HFFc6 (cell line): ENCODE measurements around the gene ATF5. TPM values are rescaled to one million over a fixed set of nuclear protein-coding genes. Genes with fewer than 3 reads are reported as not detected.

Experiments
- DNase-seq: peaks from one replicate; pipeline ENCODE4 v3.0.0-alpha.2; 2018
- H3K27ac Mint-ChIP-seq: 2 replicates; pipeline ENCODE4 v1.8.0; 2020; ENCODE audit warnings: mild to moderate bottlenecking, mixed read lengths
- H3K27me3 Mint-ChIP-seq: 2 replicates; pipeline ENCODE4 v1.8.0; 2021; ENCODE audit warnings: mild to moderate bottlenecking, moderate library complexity, mixed read lengths; ENCODE audit not compliant: insufficient read depth
- H3K36me3 Mint-ChIP-seq: 2 replicates; pipeline ENCODE4 v1.8.0; 2021; ENCODE audit warnings: low read depth, mixed read lengths
- H3K4me1 Mint-ChIP-seq: 2 replicates; pipeline ENCODE4 v1.8.0; 2020; ENCODE audit warnings: low read depth, mixed read lengths
- H3K4me3 Mint-ChIP-seq: 2 replicates; pipeline ENCODE4 v1.8.0; 2020; ENCODE audit warnings: mild to moderate bottlenecking, moderate library complexity, mixed read lengths
- H3K9me3 Mint-ChIP-seq: 2 replicates; pipeline ENCODE4 v1.8.0; 2020; ENCODE audit warnings: mild to moderate bottlenecking, mixed read lengths
- CTCF ChIP-seq: fragments of 200-600 bp; sonication (generic); IDR thresholded peaks from 2 replicates; pipeline ENCODE4 v1.5.0; 2021; ENCODE audit warnings: antibody characterized with exemption, mild to moderate bottlenecking
- total RNA-seq, 6 experiments: library from RNA; stranded (reverse); fragmentation: NEBNext Ultra II Directional; extraction: Animal tissue kit (Norgen Biotek cat#: 25700); gene quantifications; 2 replicates in 1 of 6; 3 replicates in 5 of 6; pipeline ENCODE4 v1.2.3, GENCODE V29; 2021

Gene ATF5
- total RNA-seq, 6 experiments from 2014 or later: 38.2 to 44.4 (median 41.2) TPM

GRCh38 chr19:49887665-49888509, 41.1 kb upstream of the ATF5 start:
- TF ChIP-seq CTCF: no peak
- Mint-ChIP-seq H3K27me3 (peaks cover 7% of the 10 kb centered on the region), H3K27ac (no peak overlapping the region), H3K36me3 (peaks cover 7% of the 10 kb centered on the region; the same call in 1 of the 2 replicates), H3K4me1 (no peaks in the 10 kb centered on the region), H3K4me3 (no peak overlapping the region), H3K9me3 (no peaks in the 10 kb centered on the region)
- DNase-seq: no peak

- TF ChIP-seq CTCF: no peak
- Mint-ChIP-seq H3K27ac (no peak overlapping the region), H3K4me3 (no peak overlapping the region), H3K36me3 (peaks cover 1% of the 10 kb centered on the region; the same call in 1 of the 2 replicates), H3K4me1 (no peaks in the 10 kb centered on the region), H3K9me3 (no peaks in the 10 kb centered on the region), H3K27me3 (peaks cover 7% of the 10 kb centered on the region)
- no peak for DNase-seq
Observed at GRCh38 chr19:49888510-49888824, 40.5 kb upstream of the ATF5 start.

- Mint-ChIP-seq H3K9me3 (no peaks in the 10 kb centered on the region), H3K36me3 (no peaks in the 10 kb centered on the region; the same call in 1 of the 2 replicates), H3K4me1 (no peaks in the 10 kb centered on the region), H3K27ac (no peak overlapping the region), H3K27me3 (peaks cover 7% of the 10 kb centered on the region), H3K4me3 (no peak overlapping the region)
- DNase-seq: no peak
- no peak for TF ChIP-seq CTCF
Observed at GRCh38 chr19:49889038-49889686, 39.8 kb upstream of the ATF5 start.

- H3K36me3 Mint-ChIP-seq: no peaks in the 10 kb centered on the region; the same call in 1 of the 2 replicates
- H3K27me3 Mint-ChIP-seq: peaks cover 7% of the 10 kb centered on the region
- no peak overlapping the region for H3K27ac Mint-ChIP-seq
- H3K9me3 Mint-ChIP-seq: no peaks in the 10 kb centered on the region
- no peak overlapping the region for H3K4me3 Mint-ChIP-seq
- no peaks in the 10 kb centered on the region for H3K4me1 Mint-ChIP-seq
- peak; percentile 68; the same call in 1 of the 2 replicates for TF ChIP-seq CTCF
- no peak for DNase-seq
Observed at GRCh38 chr19:49889687-49890348, 39.2 kb upstream of the ATF5 start.

GRCh38 chr19:49890349-49891311, 38.4 kb upstream of the ATF5 start:
- TF ChIP-seq CTCF: peak; percentile 10; the same call in 1 of the 2 replicates
- Mint-ChIP-seq H3K9me3 (no peaks in the 10 kb centered on the region), H3K36me3 (no peaks in the 10 kb centered on the region), H3K4me3 (no peak overlapping the region), H3K27me3 (peaks cover 7% of the 10 kb centered on the region), H3K27ac (no peak overlapping the region), H3K4me1 (no peaks in the 10 kb centered on the region)
- DNase-seq: no peak
